Forelimb muscle (tissue), 1 donor: ENCODE data around the gene F10. TPM values are rescaled to one million over a fixed set of nuclear protein-coding genes. Genes with fewer than 3 reads are reported as not detected.
"Not testable (repeated sequence)": the region's sequence is repeated elsewhere in the genome, so short reads cannot be mapped to it uniquely, and the experiment has no call there.

ENCODE experiments used
- DNase-seq: peaks from one replicate; pipeline ENCODE4 v3.0.0-alpha.2; 2013; ENCODE audit warnings: low read depth
- polyA plus RNA-seq: library from polyadenylated mRNA; unstranded; fragments of 120-200 nt; gene quantifications from one replicate; pipeline ENCODE4 v1.2.1, GENCODE V29; 2013; ENCODE audit not compliant: insufficient read length

Gene F10
- polyA plus RNA-seq, 1 donor = 16.9 TPM

- peak; percentile 26 for DNase-seq
Observed at GRCh38 chr13:113151745-113152690, 29.4 kb downstream of the F10 start.

GRCh38 chr13:113152691-113152983 is 30.0 kb downstream of the F10 start:
- DNase-seq = no peak

GRCh38 chr13:113152984-113153809 is 30.6 kb downstream of the F10 start:
- DNase-seq = no peak

- peak; percentile 24 for DNase-seq
Observed at GRCh38 chr13:113153810-113154748, 31.5 kb downstream of the F10 start.

- no peak for DNase-seq
Observed at GRCh38 chr13:113155201-113155600, 32.6 kb downstream of the F10 start.

- no peak for DNase-seq
Observed at GRCh38 chr13:113155982-113156655, 33.5 kb downstream of the F10 start.

GRCh38 chr13:113157206-113157928 is 34.8 kb downstream of the F10 start:
- no peak for DNase-seq

GRCh38 chr13:113157929-113158747 is 35.5 kb downstream of the F10 start, which contains the start of gene PROZ:
Gene PROZ (plus strand): TSS chr13:113158648. CDS start chr13:113158661, 13 bp downstream.
- no peak for DNase-seq

- no peak for DNase-seq
Observed at GRCh38 chr13:113158946-113159345, 36.3 kb downstream of the F10 start.

- DNase-seq = no peak
Observed at GRCh38 chr13:113159701-113160100, 37.1 kb downstream of the F10 start.

GRCh38 chr13:113160983-113161382 is 38.4 kb downstream of the F10 start:
- DNase-seq = no peak

- no peak for DNase-seq
Observed at GRCh38 chr13:113161433-113161832, 38.8 kb downstream of the F10 start.

- DNase-seq = not testable (repeated sequence)
Observed at GRCh38 chr13:113161975-113162374, 39.4 kb downstream of the F10 start.

- DNase-seq = no peak
Observed at GRCh38 chr13:113162783-113163685, 40.4 kb downstream of the F10 start.

- no peak for DNase-seq
Observed at GRCh38 chr13:113164492-113164891, 41.9 kb downstream of the F10 start.

GRCh38 chr13:113166266-113166665 is 43.7 kb downstream of the F10 start:
- DNase-seq = no peak

- DNase-seq = no peak
Observed at GRCh38 chr13:113166681-113167080, 44.1 kb downstream of the F10 start.

GRCh38 chr13:113167155-113167554 is 44.6 kb downstream of the F10 start:
- no peak for DNase-seq
